HepG2 (cell line): ENCODE data around the gene DNAJC15. TPM values are rescaled to one million over a fixed set of nuclear protein-coding genes. Genes with fewer than 3 reads are reported as not detected.
A peak's percentile ranks its signal among the peaks of the same experiment; 100 is the strongest.

ENCODE experiments used
- ARID2 ChIP-seq: sonication (generic); formaldehyde crosslinking; IDR thresholded peaks from 2 replicates; pipeline ENCODE4 v1.8.1; 2022; ENCODE audit warnings: mild to moderate bottlenecking, missing genetic modification reagents, borderline replicate concordance
- BRF2 ChIP-seq: sonication (generic); formaldehyde crosslinking; IDR thresholded peaks from 2 replicates; pipeline ENCODE4 v1.8.1; 2022; ENCODE audit warnings: mild to moderate bottlenecking, missing genetic modification reagents
- ESRRA ChIP-seq: sonication (generic); formaldehyde crosslinking; IDR thresholded peaks from 2 replicates; pipeline ENCODE4 v1.5.1; 2020; ENCODE audit warnings: mild to moderate bottlenecking, low read depth, missing genetic modification reagents
- FOXP4 ChIP-seq: sonication (generic); formaldehyde crosslinking; IDR thresholded peaks from 2 replicates; pipeline ENCODE4 v1.4.0; 2020; ENCODE audit warnings: missing genetic modification reagents
- MXI1 ChIP-seq: IDR thresholded peaks from 3 replicates; pipeline ENCODE4 v1.6.1; 2012; ENCODE audit warnings: low read depth, low read length, inconsistent platforms, borderline replicate concordance
- POLR2A ChIP-seq, 2 experiments: IDR thresholded peaks; 2 replicates each; pipeline ENCODE4 v1.6.1; 2011; ENCODE audit warnings: low read depth in 2 of 2, low read length in 2 of 2, mild to moderate bottlenecking in 1 of 2, moderate library complexity in 1 of 2; ENCODE audit not compliant: insufficient read depth in 1 of 2
- PRDM10 ChIP-seq: sonication (generic); formaldehyde crosslinking; IDR thresholded peaks from 2 replicates; pipeline ENCODE4 v1.4.0; 2020; ENCODE audit warnings: low read depth, missing genetic modification reagents
- SALL1 ChIP-seq: sonication (generic); formaldehyde crosslinking; IDR thresholded peaks from 2 replicates; pipeline ENCODE4 v1.8.0; 2022; ENCODE audit warnings: mild to moderate bottlenecking, missing genetic modification reagents
- YEATS2 ChIP-seq: sonication (generic); formaldehyde crosslinking; IDR thresholded peaks from 2 replicates; pipeline ENCODE4 v1.4.0; 2020; ENCODE audit warnings: missing genetic modification reagents, borderline replicate concordance
- ZBTB3 ChIP-seq: sonication (generic); formaldehyde crosslinking; IDR thresholded peaks from 2 replicates; pipeline ENCODE4 v1.4.0; 2020; ENCODE audit warnings: low read depth, mild to moderate bottlenecking, moderate library complexity, missing genetic modification reagents, borderline replicate concordance
- ZNF24 ChIP-seq: fragments of 450-650 bp; IDR thresholded peaks from 2 replicates; pipeline ENCODE4 v1.6.1; 2017; ENCODE audit warnings: antibody characterized with exemption, mild to moderate bottlenecking
- ZNF543 ChIP-seq: sonication (generic); formaldehyde crosslinking; IDR thresholded peaks from 2 replicates; pipeline ENCODE4 v1.4.0; 2020; ENCODE audit warnings: mild to moderate bottlenecking, missing genetic modification reagents
- ZNF674 ChIP-seq: sonication (generic); formaldehyde crosslinking; IDR thresholded peaks from 2 replicates; pipeline ENCODE4 v1.5.0; 2020; ENCODE audit warnings: low read depth, mild to moderate bottlenecking, missing genetic modification reagents
- ZNF747 ChIP-seq: sonication (generic); formaldehyde crosslinking; IDR thresholded peaks from 2 replicates; pipeline ENCODE4 v1.8.1; 2023; ENCODE audit warnings: missing genetic modification reagents, mild to moderate bottlenecking, borderline replicate concordance
- polyA plus RNA-seq, 8 experiments: library from polyadenylated mRNA; depleted of rRNA in 3 of 8; stranded (reverse) in 7 of 8; unstranded in 1 of 8; fragments of >200 nt; fragmentation: Illumina TruSeq in 4 of 8; extraction: Trizol in 4 of 8; gene quantifications; 2 replicates each; pipeline versions ENCODE4 v1.2.1 to v1.2.3, GENCODE V29; 2011 to 2016; ENCODE audit warnings: low read depth in 4 of 8, missing spikeins in 1 of 8, mixed read lengths in 1 of 8; ENCODE audit not compliant: insufficient read depth in 1 of 8
- total RNA-seq, 5 experiments: library from RNA; depleted of rRNA; stranded (reverse); fragments of >200 nt; fragmentation: Illumina TruSeq; extraction: Trizol; gene quantifications; 2 replicates each; pipeline ENCODE4 v1.2.3, GENCODE V29; 2016; ENCODE audit warnings: low read depth in 1 of 5
- TF ChIP-seq, protein P1 (sequence below): sonication (generic); formaldehyde crosslinking; IDR thresholded peaks from 2 replicates; pipeline ENCODE4 v1.4.0; 2020; ENCODE audit warnings: mild to moderate bottlenecking, missing genetic modification reagents
- TF ChIP-seq, protein P2 (sequence below): sonication (generic); formaldehyde crosslinking; IDR thresholded peaks from 2 replicates; pipeline ENCODE4 v1.8.1; 2023; ENCODE audit warnings: mild to moderate bottlenecking, missing genetic modification reagents

Gene DNAJC15
- total and polyA plus RNA-seq, 2 of the 13 experiments (the other 11 are each of a cell fraction or from before 2014, with no cell fraction given): 23.0 to 31.9 TPM

GRCh38 chr13:43023289-43023963, at the start of gene DNAJC15 (continued):
- TF ChIP-seq, protein P1, sequence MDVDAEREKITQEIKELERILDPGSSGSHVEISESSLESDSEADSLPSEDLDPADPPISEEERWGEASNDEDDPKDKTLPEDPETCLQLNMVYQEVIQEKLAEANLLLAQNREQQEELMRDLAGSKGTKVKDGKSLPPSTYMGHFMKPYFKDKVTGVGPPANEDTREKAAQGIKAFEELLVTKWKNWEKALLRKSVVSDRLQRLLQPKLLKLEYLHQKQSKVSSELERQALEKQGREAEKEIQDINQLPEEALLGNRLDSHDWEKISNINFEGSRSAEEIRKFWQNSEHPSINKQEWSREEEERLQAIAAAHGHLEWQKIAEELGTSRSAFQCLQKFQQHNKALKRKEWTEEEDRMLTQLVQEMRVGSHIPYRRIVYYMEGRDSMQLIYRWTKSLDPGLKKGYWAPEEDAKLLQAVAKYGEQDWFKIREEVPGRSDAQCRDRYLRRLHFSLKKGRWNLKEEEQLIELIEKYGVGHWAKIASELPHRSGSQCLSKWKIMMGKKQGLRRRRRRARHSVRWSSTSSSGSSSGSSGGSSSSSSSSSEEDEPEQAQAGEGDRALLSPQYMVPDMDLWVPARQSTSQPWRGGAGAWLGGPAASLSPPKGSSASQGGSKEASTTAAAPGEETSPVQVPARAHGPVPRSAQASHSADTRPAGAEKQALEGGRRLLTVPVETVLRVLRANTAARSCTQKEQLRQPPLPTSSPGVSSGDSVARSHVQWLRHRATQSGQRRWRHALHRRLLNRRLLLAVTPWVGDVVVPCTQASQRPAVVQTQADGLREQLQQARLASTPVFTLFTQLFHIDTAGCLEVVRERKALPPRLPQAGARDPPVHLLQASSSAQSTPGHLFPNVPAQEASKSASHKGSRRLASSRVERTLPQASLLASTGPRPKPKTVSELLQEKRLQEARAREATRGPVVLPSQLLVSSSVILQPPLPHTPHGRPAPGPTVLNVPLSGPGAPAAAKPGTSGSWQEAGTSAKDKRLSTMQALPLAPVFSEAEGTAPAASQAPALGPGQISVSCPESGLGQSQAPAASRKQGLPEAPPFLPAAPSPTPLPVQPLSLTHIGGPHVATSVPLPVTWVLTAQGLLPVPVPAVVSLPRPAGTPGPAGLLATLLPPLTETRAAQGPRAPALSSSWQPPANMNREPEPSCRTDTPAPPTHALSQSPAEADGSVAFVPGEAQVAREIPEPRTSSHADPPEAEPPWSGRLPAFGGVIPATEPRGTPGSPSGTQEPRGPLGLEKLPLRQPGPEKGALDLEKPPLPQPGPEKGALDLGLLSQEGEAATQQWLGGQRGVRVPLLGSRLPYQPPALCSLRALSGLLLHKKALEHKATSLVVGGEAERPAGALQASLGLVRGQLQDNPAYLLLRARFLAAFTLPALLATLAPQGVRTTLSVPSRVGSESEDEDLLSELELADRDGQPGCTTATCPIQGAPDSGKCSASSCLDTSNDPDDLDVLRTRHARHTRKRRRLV (CRISPR knock-in tag): no peak
- TF ChIP-seq ARID2 (CRISPR knock-in tag) (peak; percentile 81; the same call in 1 of the 2 replicates), ZBTB3 (CRISPR knock-in tag) (no peak), POLR2A (IDR thresholded peaks at IDR 0.05; ENCODE audit: insufficient read depth in 1 of 2, low read depth in 2 of 2, low read length in 2 of 2) (peak; percentile 83 to 84), ZNF747 (CRISPR knock-in tag) (peak; percentile 45; the same call in 1 of the 2 replicates), BRF2 (CRISPR knock-in tag) (0 out of 2 replicates have a peak, but pooled peaks have one; percentile 65), MXI1 (no peak), ESRRA (peak; percentile 76; the same call in 1 of the 2 replicates), ZNF543 (CRISPR knock-in tag) (peak; percentile 43; the same call in 1 of the 2 replicates), ZNF674 (no peak), YEATS2 (CRISPR knock-in tag) (peak; percentile 53; the same call in 1 of the 2 replicates), PRDM10 (peak; percentile 76; the same call in 1 of the 2 replicates), FOXP4 (no peak), ZNF24 (no peak), SALL1 (CRISPR knock-in tag) (peak; percentile 84)
- TF ChIP-seq, protein P2, sequence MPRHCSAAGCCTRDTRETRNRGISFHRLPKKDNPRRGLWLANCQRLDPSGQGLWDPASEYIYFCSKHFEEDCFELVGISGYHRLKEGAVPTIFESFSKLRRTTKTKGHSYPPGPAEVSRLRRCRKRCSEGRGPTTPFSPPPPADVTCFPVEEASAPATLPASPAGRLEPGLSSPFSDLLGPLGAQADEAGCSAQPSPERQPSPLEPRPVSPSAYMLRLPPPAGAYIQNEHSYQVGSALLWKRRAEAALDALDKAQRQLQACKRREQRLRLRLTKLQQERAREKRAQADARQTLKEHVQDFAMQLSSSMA (CRISPR knock-in tag): no peak
